Type B pancreatic cell (in vitro differentiated cells): ENCODE data around the gene CCDC82. TPM values are rescaled to one million over a fixed set of nuclear protein-coding genes. Genes with fewer than 3 reads are reported as not detected.

Experiments used
- DNase-seq: peaks from one replicate; pipeline ENCODE4 v3.0.0; 2021; ENCODE audit warnings: mixed read lengths; ENCODE audit not compliant: unreplicated experiment; ENCODE audit errors: extremely low spot score
- H3K27ac Mint-ChIP-seq: 2 replicates; pipeline ENCODE4 v1.8.0; 2021; ENCODE audit warnings: mild to moderate bottlenecking, mixed read lengths
- H3K27me3 Mint-ChIP-seq: 2 replicates; pipeline ENCODE4 v1.8.0; 2021; ENCODE audit warnings: mixed read lengths
- H3K36me3 Mint-ChIP-seq: 2 replicates; pipeline ENCODE4 v1.8.0; 2021; ENCODE audit warnings: mixed read lengths
- H3K4me1 Mint-ChIP-seq: one replicate; pipeline ENCODE4 v1.8.0; 2021; ENCODE audit warnings: mixed read lengths; ENCODE audit not compliant: unreplicated experiment
- H3K4me3 Mint-ChIP-seq: 2 replicates; pipeline ENCODE4 v1.8.0; 2021; ENCODE audit warnings: mild to moderate bottlenecking, mixed read lengths
- H3K9me3 Mint-ChIP-seq: 2 replicates; pipeline ENCODE4 v1.8.0; 2021; ENCODE audit warnings: mixed read lengths
- CTCF ChIP-seq: fragments of 200-600 bp; sonication (generic); conservative IDR thresholded peaks from 2 replicates; pipeline ENCODE4 v1.5.0; 2021; ENCODE audit warnings: antibody characterized with exemption, mild to moderate bottlenecking
- total RNA-seq: library from RNA; stranded (reverse); gene quantifications from 2 replicates; pipeline ENCODE4 v1.2.1, GENCODE V29; 2021; ENCODE audit warnings: low replicate concordance

Gene CCDC82
- total RNA-seq, 1 donor from 2014 or later, result 21.7 TPM

- H3K27me3 Mint-ChIP-seq, result no peaks in the 10 kb centered on the region
- H3K27ac Mint-ChIP-seq, result no peak overlapping the region
- no peak for DNase-seq
- TF ChIP-seq CTCF, result no peak
- peaks cover 28% of the 10 kb centered on the region for H3K36me3 Mint-ChIP-seq
- H3K4me1 Mint-ChIP-seq, result no peaks in the 10 kb centered on the region
- no peaks in the 10 kb centered on the region for H3K9me3 Mint-ChIP-seq
- no peak overlapping the region for H3K4me3 Mint-ChIP-seq
Observed at GRCh38 chr11:96376796-96377195, 12.9 kb downstream of the CCDC82 start.

- TF ChIP-seq CTCF, result no peak
- Mint-ChIP-seq H3K27me3 (no peaks in the 10 kb centered on the region), H3K27ac (no peak overlapping the region), H3K4me3 (no peak overlapping the region), H3K9me3 (peaks cover 6% of the 10 kb centered on the region), H3K4me1 (no peaks in the 10 kb centered on the region), H3K36me3 (peaks cover 27% of the 10 kb centered on the region)
- DNase-seq, result no peak
Observed at GRCh38 chr11:96373826-96374225, 15.9 kb downstream of the CCDC82 start.

- no peak for TF ChIP-seq CTCF
- DNase-seq, result no peak
Observed at GRCh38 chr11:96367342-96367741, 22.4 kb downstream of the CCDC82 start.

GRCh38 chr11:96366024-96366423 is 23.7 kb downstream of the CCDC82 start:
- H3K4me1 Mint-ChIP-seq, result no peaks in the 10 kb centered on the region
- H3K27me3 Mint-ChIP-seq, result no peaks in the 10 kb centered on the region
- H3K9me3 Mint-ChIP-seq, result peaks cover 7% of the 10 kb centered on the region
- H3K4me3 Mint-ChIP-seq, result no peak overlapping the region
- no peak for DNase-seq
- TF ChIP-seq CTCF, result no peak
- H3K36me3 Mint-ChIP-seq, result peaks cover 32% of the 10 kb centered on the region
- H3K27ac Mint-ChIP-seq, result no peak overlapping the region

More at GRCh38 chr11:96367342-96367741, 22.4 kb downstream of the CCDC82 start:
- Mint-ChIP-seq H3K27me3 (no peaks in the 10 kb centered on the region), H3K36me3 (peaks cover 32% of the 10 kb centered on the region), H3K9me3 (peaks cover 7% of the 10 kb centered on the region), H3K4me3 (no peak overlapping the region), H3K4me1 (no peaks in the 10 kb centered on the region), H3K27ac (no peak overlapping the region)

- Mint-ChIP-seq H3K4me3 (no peak overlapping the region), H3K27me3 (no peaks in the 10 kb centered on the region), H3K27ac (no peak overlapping the region), H3K4me1 (no peaks in the 10 kb centered on the region), H3K36me3 (peaks cover 28% of the 10 kb centered on the region), H3K9me3 (peaks cover 7% of the 10 kb centered on the region)
- DNase-seq, result no peak
- no peak for TF ChIP-seq CTCF
Observed at GRCh38 chr11:96365493-96365892, 24.2 kb downstream of the CCDC82 start.

- no peak overlapping the region for H3K27ac Mint-ChIP-seq
- TF ChIP-seq CTCF, result no peak
Observed at GRCh38 chr11:96361778-96362177, 27.9 kb downstream of the CCDC82 start.

More at GRCh38 chr11:96361778-96362177, 27.9 kb downstream of the CCDC82 start:
- no peak for DNase-seq
- no peaks in the 10 kb centered on the region for H3K27me3 Mint-ChIP-seq
- H3K4me3 Mint-ChIP-seq, result no peak overlapping the region
- no peaks in the 10 kb centered on the region for H3K9me3 Mint-ChIP-seq
- peaks cover 23% of the 10 kb centered on the region for H3K36me3 Mint-ChIP-seq
- peaks cover 2% of the 10 kb centered on the region for H3K4me1 Mint-ChIP-seq
